Skeletal muscle satellite cell (primary cell): ENCODE data around the gene SPI1.

Experiments
- H3K27me3 ChIP-seq: 2 replicates; pipeline ENCODE4 v1.7.0; 2013; ENCODE audit warnings: low read length; ENCODE audit not compliant: control insufficient read depth, insufficient read depth
- H3K36me3 ChIP-seq: 2 replicates; pipeline ENCODE4 v1.7.0; 2013; ENCODE audit warnings: mild to moderate bottlenecking, control low read depth, low read length; ENCODE audit not compliant: insufficient read depth
- H3K4me1 ChIP-seq: 2 replicates; pipeline ENCODE4 v1.7.0; 2013; ENCODE audit warnings: low read length; ENCODE audit not compliant: control insufficient read depth, insufficient read depth
- H3K4me2 ChIP-seq: 2 replicates; pipeline ENCODE4 v1.7.0; 2013; ENCODE audit warnings: mild to moderate bottlenecking, low read length
- H3K4me3 ChIP-seq: 2 replicates; pipeline ENCODE4 v1.7.0; 2013; ENCODE audit warnings: low read length
- H3K9ac ChIP-seq: 2 replicates; pipeline ENCODE4 v1.7.0; 2013; ENCODE audit warnings: mild to moderate bottlenecking, low read depth, low read length, moderate library complexity
- H3K9me3 ChIP-seq: replicated peaks from 2 replicates; pipeline ENCODE4 v1.7.0; 2013; ENCODE audit warnings: mild to moderate bottlenecking, control low read depth, low read length

SPI1 gene

GRCh38 chr11:47351156-47352126, 26.9 kb downstream of the SPI1 start:
- H3K36me3 ChIP-seq: no peaks in the 10 kb centered on the region
- no peak overlapping the region for H3K9ac ChIP-seq
- H3K9me3 ChIP-seq: no peaks in the 10 kb centered on the region
- H3K27me3 ChIP-seq: peaks cover 14% of the 10 kb centered on the region
- H3K4me2 ChIP-seq: no peak overlapping the region
- H3K4me3 ChIP-seq: no peak overlapping the region
- H3K4me1 ChIP-seq: no peaks in the 10 kb centered on the region

GRCh38 chr11:47350315-47350714, 28.0 kb downstream of the SPI1 start:
- Histone ChIP-seq H3K36me3 (no peaks in the 10 kb centered on the region), H3K4me2 (no peak overlapping the region), H3K9me3 (no peaks in the 10 kb centered on the region), H3K27me3 (peaks cover 24% of the 10 kb centered on the region), H3K4me1 (no peaks in the 10 kb centered on the region), H3K4me3 (no peak overlapping the region), H3K9ac (no peak overlapping the region)

- Histone ChIP-seq H3K4me3 (no peak overlapping the region), H3K36me3 (no peaks in the 10 kb centered on the region), H3K4me1 (no peaks in the 10 kb centered on the region), H3K9me3 (no peaks in the 10 kb centered on the region), H3K9ac (no peak overlapping the region), H3K4me2 (no peak overlapping the region), H3K27me3 (peaks cover 29% of the 10 kb centered on the region)
Measured at GRCh38 chr11:47349521-47350095, 28.7 kb downstream of the SPI1 start.

GRCh38 chr11:47348859-47349258, 29.5 kb downstream of the SPI1 start:
- Histone ChIP-seq H3K36me3 (no peaks in the 10 kb centered on the region), H3K27me3 (peaks cover 31% of the 10 kb centered on the region), H3K9ac (no peak overlapping the region), H3K4me2 (no peak overlapping the region), H3K4me3 (no peak overlapping the region), H3K4me1 (no peaks in the 10 kb centered on the region), H3K9me3 (no peaks in the 10 kb centered on the region)

- no peaks in the 10 kb centered on the region for H3K4me1 ChIP-seq
- no peak overlapping the region for H3K4me2 ChIP-seq
- H3K27me3 ChIP-seq: peaks cover 31% of the 10 kb centered on the region
- H3K36me3 ChIP-seq: no peaks in the 10 kb centered on the region
- H3K9me3 ChIP-seq: no peaks in the 10 kb centered on the region
- no peak overlapping the region for H3K4me3 ChIP-seq
- H3K9ac ChIP-seq: no peak overlapping the region
Measured at GRCh38 chr11:47348131-47348802, 30.1 kb downstream of the SPI1 start.

- no peaks in the 10 kb centered on the region for H3K4me1 ChIP-seq
- H3K9ac ChIP-seq: no peak overlapping the region
- H3K36me3 ChIP-seq: no peaks in the 10 kb centered on the region
- H3K27me3 ChIP-seq: peaks cover 31% of the 10 kb centered on the region
- H3K4me2 ChIP-seq: no peak overlapping the region
- H3K4me3 ChIP-seq: no peak overlapping the region
- H3K9me3 ChIP-seq: no peaks in the 10 kb centered on the region
Measured at GRCh38 chr11:47347137-47347536, 31.2 kb downstream of the SPI1 start.

- peaks cover 37% of the 10 kb centered on the region for H3K27me3 ChIP-seq
- H3K4me1 ChIP-seq: no peaks in the 10 kb centered on the region
- no peaks in the 10 kb centered on the region for H3K36me3 ChIP-seq
- no peak overlapping the region for H3K4me3 ChIP-seq
- no peaks in the 10 kb centered on the region for H3K9me3 ChIP-seq
- H3K9ac ChIP-seq: no peak overlapping the region
- H3K4me2 ChIP-seq: no peak overlapping the region
Measured at GRCh38 chr11:47345890-47346563, 32.3 kb downstream of the SPI1 start.

GRCh38 chr11:47342854-47343253, 35.5 kb downstream of the SPI1 start:
- Histone ChIP-seq H3K4me2 (no peak overlapping the region), H3K4me1 (no peaks in the 10 kb centered on the region), H3K9me3 (no peaks in the 10 kb centered on the region), H3K36me3 (no peaks in the 10 kb centered on the region), H3K9ac (no peak overlapping the region), H3K4me3 (no peak overlapping the region), H3K27me3 (peaks cover 32% of the 10 kb centered on the region)

- Histone ChIP-seq H3K27me3 (peaks cover 26% of the 10 kb centered on the region), H3K36me3 (no peaks in the 10 kb centered on the region), H3K9ac (no peak overlapping the region), H3K4me1 (no peaks in the 10 kb centered on the region), H3K4me2 (no peak overlapping the region), H3K9me3 (no peaks in the 10 kb centered on the region), H3K4me3 (no peak overlapping the region)
Measured at GRCh38 chr11:47342036-47342803, 36.1 kb downstream of the SPI1 start.

- Histone ChIP-seq H3K4me2 (no peak overlapping the region), H3K9ac (no peak overlapping the region), H3K36me3 (no peaks in the 10 kb centered on the region), H3K27me3 (peaks cover 22% of the 10 kb centered on the region), H3K9me3 (no peaks in the 10 kb centered on the region), H3K4me1 (no peaks in the 10 kb centered on the region), H3K4me3 (no peak overlapping the region)
Measured at GRCh38 chr11:47340980-47341775, 37.2 kb downstream of the SPI1 start.
